Activated CD8-positive, alpha-beta memory T cell treated with anti-CD3 and anti-CD28 coated beads, Interleukin-2, amount 50 U/mL, for 24 hours (primary cell): ENCODE results near the gene TTF2.
"Not testable (repeated sequence)": the region's sequence is repeated elsewhere in the genome, so short reads cannot be mapped to it uniquely, and the experiment has no call there.

Experiments used
- DNase-seq: peaks from one replicate; pipeline ENCODE4 v3.0.0-alpha.2; 2020; ENCODE audit errors: extremely low read depth

The TTF2 gene

GRCh38 chr1:117093091-117093534 is 33.0 kb downstream of the TTF2 start:
- no peak for DNase-seq

GRCh38 chr1:117093870-117094621 is 33.9 kb downstream of the TTF2 start:
- no peak for DNase-seq

- no peak for DNase-seq
Observed at GRCh38 chr1:117094841-117095604, 34.9 kb downstream of the TTF2 start.

- no peak for DNase-seq
Observed at GRCh38 chr1:117096951-117097408, 36.9 kb downstream of the TTF2 start.

GRCh38 chr1:117097443-117097842 is 37.3 kb downstream of the TTF2 start:
- no peak for DNase-seq

- no peak for DNase-seq
Observed at GRCh38 chr1:117098287-117098890, 38.3 kb downstream of the TTF2 start.

GRCh38 chr1:117101334-117101733 is 41.2 kb downstream of the TTF2 start:
- DNase-seq: no peak

GRCh38 chr1:117101858-117102257 is 41.7 kb downstream of the TTF2 start:
- not testable (repeated sequence) for DNase-seq

GRCh38 chr1:117104986-117105385 is 44.9 kb downstream of the TTF2 start:
- no peak for DNase-seq

GRCh38 chr1:117105722-117106121 is 45.6 kb downstream of the TTF2 start:
- no peak for DNase-seq

- no peak for DNase-seq
Observed at GRCh38 chr1:117106478-117106877, 46.4 kb downstream of the TTF2 start.

- no peak for DNase-seq
Observed at GRCh38 chr1:117107364-117107763, 47.2 kb downstream of the TTF2 start.

GRCh38 chr1:117110774-117111173 is 50.6 kb downstream of the TTF2 start:
- DNase-seq: no peak

GRCh38 chr1:117112047-117112717 is 52.1 kb downstream of the TTF2 start:
- no peak for DNase-seq

GRCh38 chr1:117113199-117113598 is 53.1 kb downstream of the TTF2 start:
- DNase-seq: no peak

GRCh38 chr1:117114877-117115276 is 54.8 kb downstream of the TTF2 start:
- no peak for DNase-seq

- no peak for DNase-seq
Observed at GRCh38 chr1:117116090-117116783, 56.1 kb downstream of the TTF2 start.

GRCh38 chr1:117116784-117117130 is 56.6 kb downstream of the TTF2 start:
- no peak for DNase-seq

- DNase-seq: no peak
Observed at GRCh38 chr1:117117697-117118096, 57.6 kb downstream of the TTF2 start.

GRCh38 chr1:117118137-117118536 is 58.0 kb downstream of the TTF2 start:
- no peak for DNase-seq

GRCh38 chr1:117119144-117119543 is 59.0 kb downstream of the TTF2 start:
- not testable (repeated sequence) for DNase-seq
